Sigmoid colon (tissue), 4 donors: ENCODE measurements around the gene RHOXF2B.

Experiments used
- EP300 ChIP-seq, 4 donors: sonication (generic); formaldehyde crosslinking; IDR thresholded peaks; one replicate each; pipeline ENCODE4 v1.6.1; 2017; ENCODE audit warnings: antibody characterized with exemption in 4 of 4
- TF ChIP-seq, protein P1 (sequence below), 4 experiments: fragments of 450-650 bp in 3 of 4; fragments of 200-600 bp in 1 of 4; IDR thresholded peaks; one replicate each; pipeline ENCODE4 v1.5.1; 2016 to 2019; ENCODE audit warnings: antibody characterized with exemption in 4 of 4, mild to moderate bottlenecking in 3 of 4, moderate library complexity in 2 of 4

DNA sequence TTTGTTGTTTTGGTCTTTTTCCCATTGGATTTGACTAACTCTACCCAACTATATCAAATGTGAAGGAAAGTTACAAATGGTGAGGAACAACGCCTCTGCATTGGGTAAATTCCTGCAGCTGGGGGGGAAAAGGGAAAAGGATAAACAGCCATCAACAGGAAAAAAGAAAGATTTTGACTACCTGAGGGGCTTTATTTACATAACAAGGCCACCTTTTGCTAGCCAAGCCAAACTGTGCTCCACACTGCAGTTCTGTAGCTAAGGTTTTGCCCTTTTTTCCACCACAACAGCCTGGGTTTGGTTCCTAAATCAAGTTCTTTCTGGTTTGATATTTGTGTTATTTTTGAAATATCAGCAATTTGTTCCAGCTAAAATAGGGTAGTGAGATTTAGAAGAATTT, 40.8 kb downstream of the RHOXF2B start:
- TF ChIP-seq, protein P1, sequence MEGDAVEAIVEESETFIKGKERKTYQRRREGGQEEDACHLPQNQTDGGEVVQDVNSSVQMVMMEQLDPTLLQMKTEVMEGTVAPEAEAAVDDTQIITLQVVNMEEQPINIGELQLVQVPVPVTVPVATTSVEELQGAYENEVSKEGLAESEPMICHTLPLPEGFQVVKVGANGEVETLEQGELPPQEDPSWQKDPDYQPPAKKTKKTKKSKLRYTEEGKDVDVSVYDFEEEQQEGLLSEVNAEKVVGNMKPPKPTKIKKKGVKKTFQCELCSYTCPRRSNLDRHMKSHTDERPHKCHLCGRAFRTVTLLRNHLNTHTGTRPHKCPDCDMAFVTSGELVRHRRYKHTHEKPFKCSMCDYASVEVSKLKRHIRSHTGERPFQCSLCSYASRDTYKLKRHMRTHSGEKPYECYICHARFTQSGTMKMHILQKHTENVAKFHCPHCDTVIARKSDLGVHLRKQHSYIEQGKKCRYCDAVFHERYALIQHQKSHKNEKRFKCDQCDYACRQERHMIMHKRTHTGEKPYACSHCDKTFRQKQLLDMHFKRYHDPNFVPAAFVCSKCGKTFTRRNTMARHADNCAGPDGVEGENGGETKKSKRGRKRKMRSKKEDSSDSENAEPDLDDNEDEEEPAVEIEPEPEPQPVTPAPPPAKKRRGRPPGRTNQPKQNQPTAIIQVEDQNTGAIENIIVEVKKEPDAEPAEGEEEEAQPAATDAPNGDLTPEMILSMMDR (IDR thresholded peaks at IDR 0.05) = no peak
- no peak for TF ChIP-seq EP300 (IDR thresholded peaks at IDR 0.05)
